Endometrial microvascular endothelial cells (primary cell): ENCODE data around the gene PDE4D. TPM values are rescaled to one million over a fixed set of nuclear protein-coding genes. Genes with fewer than 3 reads are reported as not detected.
"Not testable (repeated sequence)": the region's sequence is repeated elsewhere in the genome, so short reads cannot be mapped to it uniquely, and the experiment has no call there.

ENCODE experiments used
- in situ Hi-C: cut with HindIII; loops from 2 replicates; pipeline ENCODE4 v1.10.0; 2017; ENCODE audit warnings: low sequenced_read_pairs, low pct_unique_long_range_greater_than_20kb; ENCODE audit errors: inconsistent ontology term
- total RNA-seq: library from RNA; depleted of rRNA; stranded (reverse); fragments of >200 nt; gene quantifications from one replicate; pipeline ENCODE4 v1.2.3, GENCODE V29; 2015; ENCODE audit errors: inconsistent ontology term

The PDE4D gene
- total RNA-seq, 1 donor from 2014 or later = 7.9 TPM

DNA sequence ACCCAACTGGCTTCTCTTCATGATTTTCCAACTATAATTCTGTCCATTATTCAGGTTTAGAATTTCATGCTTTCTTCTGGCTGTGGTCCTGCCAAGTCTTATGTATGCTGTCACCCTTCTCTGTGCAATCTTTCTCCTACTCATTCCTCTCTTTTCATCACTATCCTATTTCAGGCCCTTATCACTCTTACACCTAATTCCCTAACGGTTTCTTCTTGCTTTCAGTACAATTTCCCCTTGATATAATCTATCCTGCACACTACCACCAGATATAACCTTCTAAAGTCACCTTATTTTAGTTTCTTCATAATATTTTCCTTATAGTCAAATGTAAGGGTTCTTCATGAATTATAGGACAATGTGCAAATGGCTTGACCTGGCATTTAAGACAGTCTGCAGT lies 874.4 kb downstream of the PDE4D start:
- in situ Hi-C loops = no loop called here

GRCh38 chr5:59016925-59017324 lies 876.6 kb downstream of the PDE4D start:
- in situ Hi-C loops = no loop called here

GRCh38 chr5:59008816-59009473 lies 884.6 kb downstream of the PDE4D start:
- in situ Hi-C loops = no loop called here

GRCh38 chr5:59007460-59008063 lies 886.0 kb downstream of the PDE4D start:
- in situ Hi-C loops = no loop called here

DNA sequence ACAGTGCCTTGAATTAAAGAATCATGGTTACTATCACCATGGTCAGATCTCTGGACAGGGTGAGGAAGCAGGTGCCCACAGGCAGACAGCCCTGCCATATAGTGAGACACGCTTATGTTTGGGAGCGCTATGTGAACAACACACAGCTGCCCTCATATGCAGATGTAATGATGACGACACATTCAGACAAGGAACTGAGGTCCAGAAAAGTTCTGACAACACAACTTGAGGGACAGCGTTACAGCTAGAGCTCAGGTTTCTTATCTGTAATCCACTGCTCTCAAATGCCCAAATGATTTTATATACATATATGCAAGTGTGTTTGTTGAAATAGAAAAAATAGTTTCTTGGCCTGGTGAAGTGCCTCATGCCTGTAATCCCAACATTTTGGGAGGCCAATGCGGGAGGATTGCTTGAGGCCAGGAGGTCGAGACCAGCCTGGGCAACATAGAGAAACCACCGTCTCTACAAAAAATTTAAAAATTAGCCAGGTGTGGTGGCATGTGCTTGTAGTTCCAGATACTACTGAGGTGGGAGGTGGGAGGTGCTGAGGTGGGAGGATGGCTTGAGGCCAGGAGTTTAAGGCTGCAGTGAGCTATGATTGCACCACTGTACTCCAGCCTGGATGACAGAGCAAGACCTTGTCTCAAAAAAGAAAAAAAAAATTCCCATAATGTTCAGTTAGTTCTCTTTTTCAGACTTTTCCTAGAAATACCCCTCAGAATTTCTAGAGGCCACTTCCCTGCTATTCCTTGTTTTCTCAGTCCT lies 887.4 kb downstream of the PDE4D start:
- in situ Hi-C loops = no loop called here

DNA sequence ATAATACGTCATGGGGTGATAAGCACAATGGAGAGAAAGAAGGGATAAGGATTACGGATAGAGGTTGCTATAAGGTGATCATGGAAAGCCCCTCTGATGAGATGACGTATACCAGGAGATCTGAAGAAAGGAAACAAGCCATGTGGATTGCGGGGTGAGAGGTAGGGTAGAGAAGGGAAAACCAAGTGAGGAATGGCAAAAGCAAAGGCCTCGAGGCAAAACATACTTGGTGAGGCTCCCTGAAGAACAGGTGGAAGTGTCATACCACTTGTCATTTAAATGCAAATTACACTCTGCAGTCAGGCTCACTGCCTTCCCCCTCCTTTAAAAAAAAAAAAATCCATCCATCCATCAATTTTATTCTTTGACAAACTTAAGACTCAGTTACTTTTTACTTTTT lies 889.9 kb downstream of the PDE4D start:
- in situ Hi-C loops = no loop called here

DNA sequence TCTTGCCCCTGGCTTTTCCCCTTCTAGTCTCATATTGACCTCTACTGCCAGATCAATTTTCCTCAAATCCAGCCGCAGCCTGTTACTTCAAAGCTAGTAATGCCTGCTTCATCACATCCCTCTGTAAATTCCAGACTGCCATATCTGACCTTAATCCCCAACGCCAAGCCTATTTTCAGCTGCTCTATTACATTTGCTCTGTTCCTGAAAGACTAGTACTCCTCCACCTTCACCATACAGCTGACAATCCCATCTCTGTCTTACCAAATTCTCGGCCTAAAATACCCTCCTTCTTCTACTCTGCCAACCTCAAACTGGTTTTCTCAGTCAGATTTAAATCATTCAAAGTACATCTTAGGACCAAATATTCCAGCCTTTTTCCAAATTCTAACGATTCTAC lies 890.4 kb downstream of the PDE4D start:
- in situ Hi-C loops = no loop called here

GRCh38 chr5:59002162-59002825 lies 891.2 kb downstream of the PDE4D start:
- in situ Hi-C loops = no loop called here

DNA sequence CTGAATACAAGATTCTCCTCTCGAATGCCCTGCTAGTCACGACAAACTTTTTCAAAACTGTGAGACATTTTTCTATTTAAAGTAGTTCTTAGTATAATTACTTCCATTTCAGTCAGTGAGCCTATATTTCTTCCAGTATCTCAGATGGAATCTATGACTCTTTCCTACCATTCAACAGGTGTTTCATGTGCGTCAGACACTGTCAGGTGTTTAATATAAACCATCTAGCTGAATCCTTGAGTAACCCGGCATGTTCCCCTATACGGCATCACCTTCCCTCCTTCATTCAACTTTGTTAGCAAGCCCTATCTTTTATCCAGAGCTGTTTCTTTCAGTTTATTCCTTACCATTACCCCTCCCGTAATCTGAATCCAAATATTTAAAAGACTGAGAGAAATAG lies 891.8 kb downstream of the PDE4D start:
- in situ Hi-C loops = no loop called here

DNA sequence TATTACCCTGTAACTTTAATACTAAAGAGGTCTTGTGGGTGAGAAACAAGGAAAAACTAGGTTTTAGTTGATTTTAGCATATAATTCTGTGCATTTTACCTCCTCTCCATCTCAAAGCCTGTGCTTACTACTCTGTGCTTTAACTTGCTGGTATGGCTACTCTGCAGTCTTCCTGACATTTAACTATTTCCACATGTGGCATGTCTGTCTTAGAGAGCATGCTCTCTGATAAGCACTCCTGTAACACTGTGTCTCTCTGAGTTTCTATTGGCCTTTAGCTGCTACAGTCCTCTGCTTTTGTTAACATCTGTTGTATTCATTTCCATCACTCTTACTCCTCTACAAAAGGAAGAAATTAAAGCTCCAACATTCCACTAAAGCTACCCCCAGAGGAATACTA lies 892.4 kb downstream of the PDE4D start:
- in situ Hi-C loops = no loop called here

GRCh38 chr5:59000211-59000610 lies 893.3 kb downstream of the PDE4D start:
- in situ Hi-C loops = no loop called here

DNA sequence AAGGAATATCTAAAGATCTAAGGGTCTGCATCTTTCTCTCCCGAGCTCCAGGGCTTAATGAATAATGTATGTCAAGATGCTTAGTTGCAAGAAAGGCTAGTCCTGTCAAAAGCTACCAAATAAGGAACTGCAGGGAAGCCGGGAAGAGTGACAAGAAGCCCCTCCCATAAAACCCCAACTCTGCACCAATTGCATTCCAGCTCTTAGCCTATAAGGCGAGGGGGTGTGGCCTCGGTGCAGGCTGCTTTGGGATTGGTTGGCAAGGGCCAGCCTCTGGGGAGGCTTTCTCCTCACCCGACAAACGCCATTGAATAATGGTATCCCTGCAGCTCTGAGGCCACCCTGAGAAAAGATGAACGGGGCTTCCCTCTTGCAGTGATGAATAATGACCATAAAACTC lies 893.7 kb downstream of the PDE4D start:
- in situ Hi-C loops = no loop called here

GRCh38 chr5:58998544-58998943 lies 895.0 kb downstream of the PDE4D start:
- in situ Hi-C loops = no loop called here

GRCh38 chr5:58995779-58996178 lies 897.7 kb downstream of the PDE4D start:
- in situ Hi-C loops = not testable (repeated sequence)

DNA sequence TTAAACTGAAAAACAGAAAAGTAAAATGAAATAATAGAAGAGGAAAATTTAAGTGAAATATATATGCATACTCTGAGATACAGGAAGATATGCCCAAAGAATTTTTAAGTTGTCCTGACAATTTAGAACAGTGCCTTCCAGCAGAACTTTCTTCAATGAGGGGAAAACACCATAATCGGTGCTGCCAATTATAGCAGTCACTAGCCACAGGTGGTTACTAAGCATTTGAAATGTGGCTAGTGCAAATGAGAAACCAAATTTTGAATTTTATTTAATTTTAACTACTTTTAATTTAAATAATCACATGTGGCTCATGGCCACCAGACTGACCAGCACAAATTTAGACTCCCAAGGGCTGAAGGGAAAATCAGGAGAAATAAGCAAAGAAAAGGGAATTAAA lies 900.1 kb downstream of the PDE4D start:
- in situ Hi-C loops = no loop called here

GRCh38 chr5:58988938-58989337 lies 904.6 kb downstream of the PDE4D start:
- in situ Hi-C loops = no loop called here

DNA sequence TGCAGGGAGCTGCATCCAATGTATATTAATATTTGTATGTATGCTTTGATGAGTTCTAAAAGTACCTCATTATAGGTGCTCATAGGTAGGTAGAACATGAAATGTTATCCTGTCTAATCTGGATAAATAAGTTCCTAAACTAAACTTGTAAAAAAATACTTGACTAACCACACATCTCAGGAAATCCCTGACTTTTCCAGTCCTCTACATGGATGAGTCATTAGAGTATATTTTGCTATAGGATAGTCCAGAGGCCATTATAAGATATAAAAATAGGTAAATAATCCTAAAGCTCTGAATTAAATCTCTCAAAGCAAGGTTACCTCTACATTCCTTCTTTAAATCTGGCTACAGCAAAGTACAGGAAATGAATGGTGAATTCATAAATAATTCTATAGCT lies 906.3 kb downstream of the PDE4D start:
- in situ Hi-C loops = no loop called here

GRCh38 chr5:58986281-58986680 lies 907.2 kb downstream of the PDE4D start:
- in situ Hi-C loops = no loop called here

- in situ Hi-C loops = no loop called here
These were observed 907.8 kb downstream of the PDE4D start for GRCh38 chr5:58985759-58986158.

GRCh38 chr5:58985311-58985710 lies 908.2 kb downstream of the PDE4D start:
- in situ Hi-C loops = no loop called here
